MM.1S (cell line): ENCODE measurements around the gene SMPD3.

Experiments
- DNase-seq: peaks from one replicate; pipeline ENCODE4 v3.0.0-alpha.2; 2015
- H2AFZ ChIP-seq: fragments of 300-600 bp; sonication (generic); 2 replicates; pipeline ENCODE4 v1.6.0; 2016; ENCODE audit warnings: antibody characterized with exemption, low read length
- H3F3A ChIP-seq: fragments of 300-600 bp; sonication (generic); 2 replicates; pipeline ENCODE4 v1.6.1; 2016; ENCODE audit warnings: mild to moderate bottlenecking, antibody characterized with exemption, low read length, moderate library complexity, mixed read lengths; ENCODE audit not compliant: insufficient read depth
- H3K27ac ChIP-seq: fragments of 300-600 bp; sonication (generic); 2 replicates; pipeline ENCODE4 v1.5.1; 2016; ENCODE audit warnings: mild to moderate bottlenecking, low read length
- H3K27me3 ChIP-seq: fragments of 300-600 bp; sonication (generic); replicated peaks from 2 replicates; pipeline ENCODE4 v1.6.0; 2016; ENCODE audit warnings: low read length; ENCODE audit not compliant: insufficient read depth
- H3K36me3 ChIP-seq: fragments of 300-600 bp; sonication (generic); replicated peaks from 2 replicates; pipeline ENCODE4 v1.6.1; 2016; ENCODE audit warnings: mild to moderate bottlenecking, low read length, mixed read lengths; ENCODE audit not compliant: insufficient read depth
- H3K4me1 ChIP-seq: fragments of 300-600 bp; sonication (generic); 2 replicates; pipeline ENCODE4 v1.6.1; 2016; ENCODE audit warnings: low read length, mixed read lengths
- H3K4me2 ChIP-seq: fragments of 300-600 bp; sonication (generic); 2 replicates; pipeline ENCODE4 v1.6.0; 2016; ENCODE audit warnings: low read depth, low read length
- H3K4me3 ChIP-seq: fragments of 300-600 bp; sonication (generic); 2 replicates; pipeline ENCODE4 v1.5.1; 2016; ENCODE audit warnings: low read length, mixed read lengths
- H3K79me2 ChIP-seq: fragments of 300-600 bp; sonication (generic); 2 replicates; pipeline ENCODE4 v1.6.1; 2016; ENCODE audit warnings: mixed run types, low read length, mixed read lengths
- H3K9ac ChIP-seq: fragments of 300-600 bp; sonication (generic); 2 replicates; pipeline ENCODE4 v1.6.1; 2016; ENCODE audit warnings: low read length, mixed read lengths
- H3K9me2 ChIP-seq: fragments of 300-600 bp; sonication (generic); replicated peaks from 2 replicates; pipeline ENCODE4 v1.6.1; 2016; ENCODE audit warnings: mild to moderate bottlenecking, low read length, mixed read lengths; ENCODE audit not compliant: insufficient read depth
- H3K9me3 ChIP-seq: fragments of 300-600 bp; sonication (generic); replicated peaks from 2 replicates; pipeline ENCODE4 v1.6.1; 2016; ENCODE audit warnings: mild to moderate bottlenecking, low read length, mixed read lengths; ENCODE audit not compliant: insufficient read depth
- H4K20me1 ChIP-seq: fragments of 300-600 bp; sonication (generic); 2 replicates; pipeline ENCODE4 v1.6.1; 2016; ENCODE audit warnings: mild to moderate bottlenecking, low read length, moderate library complexity, mixed read lengths; ENCODE audit not compliant: insufficient read depth
- CTCF ChIP-seq: fragments of 300-600 bp; sonication (generic); IDR thresholded peaks from 2 replicates; pipeline ENCODE4 v1.5.1; 2016; ENCODE audit warnings: antibody characterized with exemption, low read length, mixed read lengths
- EZH2 ChIP-seq: fragments of 300-600 bp; sonication (generic); optimal IDR thresholded peaks from 2 replicates; pipeline ENCODE3; 2017; ENCODE audit warnings: low read depth, mild to moderate bottlenecking, antibody characterized with exemption, low read length, mixed read lengths
- EZH2phosphoT487 ChIP-seq: fragments of 300-600 bp; sonication (generic); IDR thresholded peaks from 2 replicates; pipeline ENCODE4 v1.6.1; 2018; ENCODE audit warnings: antibody characterized with exemption, low read length

SMPD3 gene

GRCh38 chr16:68460067-68460466 is 11.8 kb upstream of the SMPD3 start:
- no peak for DNase-seq
- Histone ChIP-seq H3K4me3 (no peak overlapping the region), H3K36me3 (no peaks in the 10 kb centered on the region), H4K20me1 (no peaks in the 10 kb centered on the region), H3K27ac (no peak overlapping the region), H2AFZ (no peak overlapping the region), H3K9me3 (no peaks in the 10 kb centered on the region), H3K9me2 (no peaks in the 10 kb centered on the region), H3K27me3 (no peaks in the 10 kb centered on the region), H3K9ac (no peak overlapping the region), H3K79me2 (no peaks in the 10 kb centered on the region), H3F3A (no peaks in the 10 kb centered on the region), H3K4me1 (0 out of 2 replicates have a peak, but pooled peaks cover 3% of the 10 kb centered on the region), H3K4me2 (no peak overlapping the region)
- TF ChIP-seq EZH2phosphoT487 = no peak
- TF ChIP-seq CTCF = no peak
- no peak for TF ChIP-seq EZH2

- Histone ChIP-seq H3F3A (no peaks in the 10 kb centered on the region), H3K9ac (no peak overlapping the region), H3K4me3 (no peak overlapping the region), H2AFZ (no peak overlapping the region), H3K4me1 (0 out of 2 replicates have a peak, but pooled peaks cover 3% of the 10 kb centered on the region), H3K9me2 (no peaks in the 10 kb centered on the region), H3K4me2 (no peak overlapping the region), H4K20me1 (no peaks in the 10 kb centered on the region), H3K9me3 (no peaks in the 10 kb centered on the region), H3K27me3 (no peaks in the 10 kb centered on the region), H3K27ac (no peak overlapping the region), H3K79me2 (no peaks in the 10 kb centered on the region), H3K36me3 (no peaks in the 10 kb centered on the region)
- TF ChIP-seq EZH2phosphoT487 = no peak
- TF ChIP-seq CTCF = no peak
- TF ChIP-seq EZH2 = no peak
- no peak for DNase-seq
Observed at GRCh38 chr16:68459457-68459856, 11.1 kb upstream of the SMPD3 start.

GRCh38 chr16:68458551-68458950 is 10.2 kb upstream of the SMPD3 start:
- H3F3A ChIP-seq = no peaks in the 10 kb centered on the region
- DNase-seq = no peak
- no peaks in the 10 kb centered on the region for H3K9me2 ChIP-seq
- H3K27me3 ChIP-seq = no peaks in the 10 kb centered on the region
- no peak overlapping the region for H3K4me3 ChIP-seq
- no peaks in the 10 kb centered on the region for H3K36me3 ChIP-seq
- no peak overlapping the region for H2AFZ ChIP-seq
- H4K20me1 ChIP-seq = no peaks in the 10 kb centered on the region
- H3K9ac ChIP-seq = no peak overlapping the region
- H3K9me3 ChIP-seq = no peaks in the 10 kb centered on the region
- TF ChIP-seq CTCF (no peak), EZH2phosphoT487 (no peak), EZH2 (no peak)
- no peaks in the 10 kb centered on the region for H3K79me2 ChIP-seq
- no peak overlapping the region for H3K27ac ChIP-seq
- 0 out of 2 replicates have a peak, but pooled peaks cover 3% of the 10 kb centered on the region for H3K4me1 ChIP-seq
- H3K4me2 ChIP-seq = no peak overlapping the region
